Uterus (tissue), 4 donors: ENCODE data around the gene AAK1. TPM values are rescaled to one million over a fixed set of nuclear protein-coding genes. Genes with fewer than 3 reads are reported as not detected.
"Not testable (repeated sequence)": the region's sequence is repeated elsewhere in the genome, so short reads cannot be mapped to it uniquely, and the experiment has no call there.

ENCODE experiments used
- DNase-seq, 2 donors: peaks; one replicate each; pipeline ENCODE4 v3.0.0-alpha.2; 2019 to 2020
- H3K27ac ChIP-seq, 2 donors: fragments of 200-600 bp; sonication (generic); 1 replicate in 1 of 2; 2 replicates in 1 of 2; pipeline ENCODE4 v1.5.1; 2016 to 2018
- H3K27me3 ChIP-seq, 2 donors: fragments of 200-600 bp; sonication (generic); one replicate each; pipeline ENCODE4 v1.5.1; 2018 to 2019; ENCODE audit warnings: control low read depth in 1 of 2
- H3K36me3 ChIP-seq, 2 donors: fragments of 200-600 bp; sonication (generic); one replicate each; pipeline ENCODE4 v1.5.1; 2019; ENCODE audit warnings: control low read depth in 1 of 2
- H3K4me1 ChIP-seq, 2 donors: fragments of 200-600 bp; sonication (generic); one replicate each; pipeline ENCODE4 v1.5.1; 2018 to 2019; ENCODE audit warnings: control low read depth in 1 of 2
- H3K4me3 ChIP-seq, 2 donors: fragments of 200-600 bp; sonication (generic); 1 replicate in 1 of 2; 2 replicates in 1 of 2; pipeline ENCODE4 v1.5.1; 2018 to 2019; ENCODE audit warnings: mild to moderate bottlenecking in 1 of 2
- H3K9me3 ChIP-seq, 2 donors: fragments of 200-600 bp; sonication (generic); one replicate each; pipeline ENCODE4 v1.5.1; 2019; ENCODE audit warnings: control low read depth in 1 of 2
- POLR2A ChIP-seq, 2 donors: fragments of 450-650 bp; IDR thresholded peaks; one replicate each; pipeline ENCODE4 v1.6.1; 2016; ENCODE audit warnings: antibody characterized with exemption in 2 of 2, mild to moderate bottlenecking in 1 of 2, moderate library complexity in 1 of 2
- intact Hi-C: fragments of 100-400 bp; cut with DNase I; formaldehyde crosslinking; loops from one replicate; pipeline ENCODE4 v1.15.1; 2023; ENCODE audit warnings: low total_unique reads
- total RNA-seq, 4 donors: library from RNA; depleted of rRNA in 3 of 4; stranded (reverse); fragments of >200 nt in 3 of 4; gene quantifications; one replicate each; pipeline versions ENCODE4 v1.1.0 to v1.2.4, GENCODE V29; 2014 to 2023
- TF ChIP-seq, protein P1 (sequence below), 4 experiments: fragments of 200-600 bp in 2 of 4; fragments of 450-650 bp in 2 of 4; sonication (generic) in 2 of 4; IDR thresholded peaks; one replicate each; pipeline ENCODE4 v1.5.1; 2016 to 2019; ENCODE audit warnings: antibody characterized with exemption in 4 of 4, mild to moderate bottlenecking in 2 of 4, moderate library complexity in 1 of 4
- donor health status: DM: yes; HTN: yes; CAD: no.

Gene AAK1
- total RNA-seq, 4 donors from 2014 or later = 13.1 to 66.3 (median 32.5) TPM

GRCh38 chr2:69668598-69668997 is 25.1 kb upstream of the AAK1 start:
- Histone ChIP-seq H3K27ac (no peak overlapping the region), H3K36me3 (no peaks in the 10 kb centered on the region), H3K9me3 (no peaks in the 10 kb centered on the region), H3K27me3 (no peaks in the 10 kb centered on the region), H3K4me3 (no peak overlapping the region), H3K4me1 (no peaks in the 10 kb centered on the region)
- no peak for TF ChIP-seq POLR2A (IDR thresholded peaks at IDR 0.05)
- TF ChIP-seq, protein P1, sequence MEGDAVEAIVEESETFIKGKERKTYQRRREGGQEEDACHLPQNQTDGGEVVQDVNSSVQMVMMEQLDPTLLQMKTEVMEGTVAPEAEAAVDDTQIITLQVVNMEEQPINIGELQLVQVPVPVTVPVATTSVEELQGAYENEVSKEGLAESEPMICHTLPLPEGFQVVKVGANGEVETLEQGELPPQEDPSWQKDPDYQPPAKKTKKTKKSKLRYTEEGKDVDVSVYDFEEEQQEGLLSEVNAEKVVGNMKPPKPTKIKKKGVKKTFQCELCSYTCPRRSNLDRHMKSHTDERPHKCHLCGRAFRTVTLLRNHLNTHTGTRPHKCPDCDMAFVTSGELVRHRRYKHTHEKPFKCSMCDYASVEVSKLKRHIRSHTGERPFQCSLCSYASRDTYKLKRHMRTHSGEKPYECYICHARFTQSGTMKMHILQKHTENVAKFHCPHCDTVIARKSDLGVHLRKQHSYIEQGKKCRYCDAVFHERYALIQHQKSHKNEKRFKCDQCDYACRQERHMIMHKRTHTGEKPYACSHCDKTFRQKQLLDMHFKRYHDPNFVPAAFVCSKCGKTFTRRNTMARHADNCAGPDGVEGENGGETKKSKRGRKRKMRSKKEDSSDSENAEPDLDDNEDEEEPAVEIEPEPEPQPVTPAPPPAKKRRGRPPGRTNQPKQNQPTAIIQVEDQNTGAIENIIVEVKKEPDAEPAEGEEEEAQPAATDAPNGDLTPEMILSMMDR (IDR thresholded peaks at IDR 0.05) = no peak
- intact Hi-C loops = no loop called here
- no peak for DNase-seq

GRCh38 chr2:69667805-69668382 is 24.4 kb upstream of the AAK1 start:
- TF ChIP-seq POLR2A (IDR thresholded peaks at IDR 0.05) = no peak
- TF ChIP-seq, protein P1 (IDR thresholded peaks at IDR 0.05) = no peak
- Histone ChIP-seq H3K9me3 (no peaks in the 10 kb centered on the region), H3K27ac (no peak overlapping the region)

GRCh38 chr2:69665152-69665551 is 21.6 kb upstream of the AAK1 start:
- intact Hi-C loops = no loop called here

More at GRCh38 chr2:69667805-69668382, 24.4 kb upstream of the AAK1 start:
- H3K36me3 ChIP-seq = no peaks in the 10 kb centered on the region
- no peak for DNase-seq
- intact Hi-C loops = no loop called here
- H3K4me1 ChIP-seq = no peaks in the 10 kb centered on the region
- H3K27me3 ChIP-seq = no peaks in the 10 kb centered on the region
- H3K4me3 ChIP-seq = no peak overlapping the region

GRCh38 chr2:69663860-69664259 is 20.3 kb upstream of the AAK1 start:
- no peak for TF ChIP-seq POLR2A (IDR thresholded peaks at IDR 0.05)
- TF ChIP-seq, protein P1 (IDR thresholded peaks at IDR 0.05) = no peak
- intact Hi-C loops = no loop called here
- Histone ChIP-seq H3K36me3 (no peaks in the 10 kb centered on the region), H3K9me3 (no peaks in the 10 kb centered on the region), H3K4me1 (no peaks in the 10 kb centered on the region), H3K27me3 (no peaks in the 10 kb centered on the region), H3K27ac (no peak overlapping the region), H3K4me3 (no peak overlapping the region)
- no peak for DNase-seq

More at GRCh38 chr2:69665152-69665551, 21.6 kb upstream of the AAK1 start:
- no peak for DNase-seq
- no peak overlapping the region for H3K4me3 ChIP-seq
- TF ChIP-seq, protein P1 (IDR thresholded peaks at IDR 0.05) = no peak
- no peak for TF ChIP-seq POLR2A (IDR thresholded peaks at IDR 0.05)
- H3K27ac ChIP-seq = no peak overlapping the region
- H3K36me3 ChIP-seq = no peaks in the 10 kb centered on the region
- H3K27me3 ChIP-seq = no peaks in the 10 kb centered on the region
- H3K4me1 ChIP-seq = no peaks in the 10 kb centered on the region
- no peaks in the 10 kb centered on the region for H3K9me3 ChIP-seq

DNA sequence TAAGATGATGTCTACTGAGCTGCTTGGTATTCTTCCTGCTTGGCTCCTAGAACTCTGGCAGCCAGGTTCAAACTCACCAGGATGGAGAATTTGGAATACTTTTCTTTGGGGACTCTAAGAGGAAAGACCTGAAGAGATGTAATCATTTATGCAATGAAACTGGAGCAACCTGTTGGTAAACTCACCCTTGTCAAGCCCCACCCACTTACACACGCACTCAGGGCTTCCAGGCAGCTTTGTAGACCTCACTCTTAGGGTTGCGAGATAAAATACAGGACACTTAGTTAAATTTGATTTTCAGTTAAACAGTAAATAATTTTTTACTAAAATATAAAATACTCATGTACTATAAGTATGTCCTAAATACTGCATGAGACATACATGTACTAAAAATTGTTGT is 19.0 kb upstream of the AAK1 start:
- H3K27ac ChIP-seq, intact Hi-C loops, H3K27me3 ChIP-seq, DNase-seq, H3K4me3 ChIP-seq, H3K9me3 ChIP-seq, H3K36me3 ChIP-seq, H3K4me1 ChIP-seq: not testable (repeated sequence)

DNA sequence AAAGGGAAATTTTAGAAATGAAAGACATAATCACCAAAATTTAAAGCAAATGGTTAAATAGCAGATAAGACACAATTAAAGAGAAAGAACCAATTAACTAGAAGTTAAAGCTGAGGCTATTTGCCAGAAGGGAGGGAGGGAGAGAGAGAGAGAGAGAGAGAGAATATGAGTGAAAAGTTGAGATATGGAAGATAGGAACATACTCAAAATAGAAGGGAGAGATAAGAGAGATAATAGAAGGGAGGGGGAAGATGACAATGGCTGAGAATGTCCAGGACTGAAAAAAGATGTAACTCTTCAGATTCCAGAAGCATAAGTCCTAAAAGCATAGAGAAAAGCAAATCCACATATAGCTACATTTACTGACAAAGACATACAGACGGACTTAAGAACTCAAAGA is 17.1 kb upstream of the AAK1 start:
- DNase-seq = no peak
- Histone ChIP-seq H3K9me3 (no peaks in the 10 kb centered on the region), H3K27me3 (no peaks in the 10 kb centered on the region), H3K4me1 (no peaks in the 10 kb centered on the region), H3K4me3 (no peak overlapping the region), H3K36me3 (no peaks in the 10 kb centered on the region), H3K27ac (no peak overlapping the region)
- intact Hi-C loops = no loop called here
- no peak for TF ChIP-seq POLR2A (IDR thresholded peaks at IDR 0.05)
- TF ChIP-seq, protein P1 (IDR thresholded peaks at IDR 0.05) = no peak
